HG03103 (cell line): ENCODE measurements around the gene TRAK2.
"Not testable (repeated sequence)": the region's sequence is repeated elsewhere in the genome, so short reads cannot be mapped to it uniquely, and the experiment has no call there.

Source experiments
- ATAC-seq: cut with Tn5 transposase; IDR thresholded peaks from one replicate; pipeline ENCODE4 v1.9.1; 2021; ENCODE audit warnings: low read depth; ENCODE audit not compliant: unreplicated experiment

The TRAK2 gene

DNA sequence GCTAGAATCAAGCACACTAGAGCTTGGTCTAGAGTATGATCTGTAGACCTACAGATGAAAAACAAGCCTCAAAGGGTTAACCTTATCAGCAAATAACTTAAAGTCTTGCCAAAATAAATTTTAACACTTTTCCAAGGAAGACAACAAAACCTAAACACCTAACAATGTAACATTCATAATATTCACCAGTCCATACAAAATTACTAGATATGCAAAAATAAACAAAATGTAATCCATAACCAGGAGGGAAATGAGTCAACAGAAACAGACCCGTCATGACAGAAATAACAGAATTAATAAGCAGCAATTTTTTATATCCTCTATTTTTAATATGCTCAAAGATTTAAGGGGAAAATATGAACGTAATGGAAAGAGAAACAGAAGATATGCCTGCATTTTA is 36.1 kb downstream of the TRAK2 start:
- ATAC-seq, result no peak

DNA sequence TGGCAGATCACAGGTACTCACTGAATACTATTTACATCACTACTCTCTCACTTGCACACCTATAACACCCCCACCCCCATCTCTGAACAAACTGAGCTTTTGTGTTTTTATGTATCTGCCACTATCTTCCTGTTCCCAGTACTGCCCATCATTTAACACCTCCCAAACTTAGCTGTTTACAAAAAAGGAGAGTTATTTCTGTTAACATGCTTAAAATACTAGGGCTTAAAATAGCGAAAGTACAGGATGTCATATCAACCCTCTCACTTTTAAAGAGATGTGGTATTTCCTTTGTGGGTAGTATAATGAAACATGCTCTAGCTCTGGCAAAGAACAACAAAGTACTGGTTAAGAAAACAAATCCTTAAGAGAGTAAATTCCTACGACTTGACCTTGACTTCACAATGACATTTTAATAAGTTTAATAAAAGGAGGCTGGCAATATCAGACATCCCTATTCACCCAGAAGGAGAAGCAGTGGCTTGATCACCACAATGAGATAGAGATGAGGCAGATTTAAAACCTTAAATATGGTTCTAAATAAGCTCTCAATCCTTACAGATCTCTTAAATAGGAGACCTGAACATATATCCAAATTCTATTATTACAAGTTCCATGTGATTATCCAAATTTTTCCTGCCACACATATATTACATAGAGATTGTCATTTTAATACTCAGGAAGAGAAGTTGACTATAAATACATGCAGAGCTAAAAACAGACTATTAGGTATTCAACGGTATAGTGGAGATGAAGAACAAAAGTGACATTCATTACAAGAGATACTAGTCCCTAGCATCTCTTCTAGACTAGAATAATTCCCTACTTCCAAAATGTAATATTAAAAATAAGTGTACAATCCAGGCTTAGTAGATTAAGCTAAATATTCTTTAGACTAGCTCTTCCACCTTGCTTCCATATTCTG is 36.9 kb downstream of the TRAK2 start:
- ATAC-seq, result peak; percentile 82

DNA sequence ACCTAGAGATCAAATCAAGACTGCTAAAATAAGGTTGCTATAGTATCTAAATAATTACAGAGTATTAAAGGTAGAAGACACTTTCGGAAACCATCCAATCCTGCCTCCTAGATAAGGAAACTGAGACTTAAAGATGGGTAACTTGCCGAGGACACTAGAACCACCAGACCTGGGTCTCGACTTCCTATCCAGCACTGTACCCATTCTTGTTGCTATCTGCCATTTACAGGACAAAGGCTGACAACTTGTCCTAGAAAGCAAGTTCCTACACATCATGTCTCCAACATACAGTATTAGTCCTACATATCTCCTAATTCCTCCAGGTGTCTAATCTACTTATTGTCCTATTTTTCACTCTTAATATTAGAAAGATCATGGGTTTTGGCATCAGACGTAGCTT is 37.7 kb downstream of the TRAK2 start:
- no peak for ATAC-seq

DNA sequence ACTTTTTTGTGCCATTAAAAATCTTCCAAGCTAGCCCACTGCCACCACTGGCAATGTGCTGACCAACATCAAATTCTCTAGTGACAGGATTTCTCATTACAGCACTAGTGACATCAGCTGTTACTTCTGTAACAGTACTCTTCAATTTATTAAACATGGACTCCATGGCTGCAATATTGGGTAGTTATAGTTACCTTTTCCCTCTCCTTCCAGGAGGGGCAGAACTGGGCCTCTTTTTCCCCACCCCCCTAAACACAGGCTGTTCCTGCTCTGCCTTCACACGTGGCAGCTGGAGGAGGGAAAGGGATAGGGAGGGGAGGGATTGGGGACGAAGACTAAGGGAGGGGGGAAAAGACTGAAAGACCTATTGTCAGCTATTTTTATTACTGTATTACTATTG is 38.1 kb downstream of the TRAK2 start:
- ATAC-seq, result no peak

DNA sequence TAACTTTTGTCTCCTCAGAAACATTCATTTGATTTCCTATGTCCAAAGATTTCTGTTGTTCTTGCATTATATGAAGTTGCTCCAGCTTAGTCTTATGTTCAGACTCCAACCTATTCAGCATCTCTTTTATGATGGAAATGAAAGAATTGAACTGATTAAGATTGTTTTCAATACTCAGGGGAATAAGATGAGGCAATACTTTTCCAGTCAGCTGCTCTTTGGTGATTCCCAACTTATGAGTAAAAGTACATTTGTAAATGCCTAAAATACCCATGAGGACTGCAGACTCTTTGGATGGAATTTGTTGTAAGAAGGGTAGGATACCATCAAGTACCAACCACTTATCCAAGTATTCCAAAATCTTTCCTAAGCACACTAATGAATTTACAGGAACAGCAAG is 39.8 kb downstream of the TRAK2 start:
- no peak for ATAC-seq

DNA sequence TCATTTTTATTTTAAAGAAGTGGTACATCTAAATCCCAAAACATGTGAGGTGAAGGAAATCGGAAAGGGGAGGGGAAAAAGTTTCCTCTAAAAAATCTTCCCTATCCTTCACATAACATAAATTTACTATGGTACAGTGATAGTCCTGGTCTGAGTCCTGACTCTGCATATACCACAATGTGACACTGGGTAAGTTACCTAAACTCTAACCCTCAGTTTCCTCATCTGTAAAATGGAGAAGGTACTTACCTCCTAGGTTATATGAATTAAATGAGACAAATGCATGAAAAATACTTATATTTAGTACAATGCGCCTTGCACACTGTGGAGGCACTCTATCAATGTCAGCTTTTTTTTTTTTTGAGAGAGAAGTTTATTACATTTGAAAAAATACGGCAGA is 42.3 kb downstream of the TRAK2 start:
- ATAC-seq, result no peak

DNA sequence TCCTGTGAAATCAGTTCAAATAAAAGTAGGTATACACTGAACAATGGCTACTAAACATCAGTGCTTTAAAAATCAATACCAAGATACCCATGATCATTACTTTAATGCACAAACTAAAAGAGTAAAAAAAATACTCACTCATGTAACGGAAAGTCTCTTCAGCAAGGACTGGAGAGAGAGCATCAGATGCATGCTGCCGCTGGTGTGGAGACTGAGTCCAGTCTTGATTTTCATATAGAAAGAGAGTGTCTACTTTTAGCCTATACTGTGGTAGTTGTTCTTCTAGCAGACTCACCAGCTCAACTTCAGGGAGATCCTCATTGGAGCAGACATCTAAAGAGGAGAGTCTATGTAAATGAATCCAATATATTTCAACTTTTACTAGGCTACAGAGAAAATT is 44.0 kb downstream of the TRAK2 start:
- no peak for ATAC-seq

DNA sequence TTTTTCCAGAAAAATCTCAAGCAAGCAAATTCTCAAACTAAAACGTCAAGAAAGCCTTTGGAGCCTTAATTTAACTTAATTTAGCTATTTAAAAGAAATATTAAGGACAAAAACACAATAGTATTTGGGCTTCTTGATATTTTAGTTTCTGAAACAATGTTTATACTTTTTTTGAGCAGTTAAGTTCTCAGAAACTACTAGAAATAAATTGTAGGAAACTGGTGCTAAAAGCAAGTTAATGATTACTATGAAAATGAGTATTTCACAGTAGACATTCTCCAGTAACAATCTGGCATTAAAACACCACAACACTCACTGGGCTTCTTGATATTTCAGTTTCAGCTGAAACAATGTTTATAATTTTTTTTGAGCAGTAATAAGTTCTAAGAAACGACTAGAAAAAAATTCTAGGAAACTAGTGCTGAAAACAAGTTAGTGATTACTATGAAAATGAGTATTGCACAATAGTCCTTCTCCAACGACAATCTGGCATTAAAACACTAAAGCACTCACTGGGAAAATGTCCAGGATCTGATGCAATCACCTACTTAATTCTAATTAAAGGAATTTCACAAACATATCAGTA is 45.1 kb downstream of the TRAK2 start:
- no peak for ATAC-seq

DNA sequence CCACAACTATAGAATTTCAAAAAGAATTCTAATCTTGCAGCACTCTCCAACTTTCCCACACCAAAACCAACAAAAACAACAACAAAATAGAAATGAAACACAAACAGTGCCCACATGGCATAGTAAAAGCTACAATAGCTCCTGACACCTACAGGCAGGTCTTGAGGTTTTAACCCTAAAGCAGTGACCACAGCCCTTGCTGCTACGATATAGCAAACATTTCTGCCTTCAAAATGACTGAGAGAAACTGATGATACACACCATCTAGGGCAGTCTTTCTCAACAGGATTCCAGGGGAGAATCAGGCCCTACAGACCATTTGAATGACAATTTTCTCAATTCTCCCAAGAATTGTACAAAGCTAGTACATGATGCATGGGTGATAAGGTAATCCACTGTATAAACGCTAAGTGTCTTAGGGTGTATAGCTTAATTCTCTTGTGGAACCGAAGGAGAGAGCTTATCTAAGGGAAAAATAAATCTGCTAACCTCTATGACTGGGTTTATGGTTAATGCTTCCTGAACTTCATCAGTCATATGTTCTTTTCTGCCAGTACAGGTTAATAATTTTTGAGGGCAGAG is 46.5 kb downstream of the TRAK2 start:
- ATAC-seq, result no peak

DNA sequence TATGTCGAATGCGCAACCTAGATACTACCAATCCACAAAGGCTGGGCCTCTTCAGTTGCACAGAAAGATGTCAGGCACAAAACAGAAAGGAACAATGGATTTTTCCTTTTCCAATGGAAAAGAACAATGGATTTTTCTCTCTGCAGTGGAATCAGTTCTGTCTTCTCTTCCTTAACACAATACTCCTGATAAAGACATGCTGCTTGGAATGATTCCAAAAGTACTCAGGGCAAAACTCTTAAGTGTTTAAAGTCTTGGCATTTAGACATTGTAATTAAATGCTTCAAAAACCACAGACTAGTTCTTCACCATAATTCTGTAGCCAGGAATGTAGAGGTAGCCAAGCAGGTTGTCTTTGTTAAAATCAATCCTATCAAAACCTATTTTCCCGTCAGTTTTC is 47.4 kb downstream of the TRAK2 start:
- no peak for ATAC-seq

DNA sequence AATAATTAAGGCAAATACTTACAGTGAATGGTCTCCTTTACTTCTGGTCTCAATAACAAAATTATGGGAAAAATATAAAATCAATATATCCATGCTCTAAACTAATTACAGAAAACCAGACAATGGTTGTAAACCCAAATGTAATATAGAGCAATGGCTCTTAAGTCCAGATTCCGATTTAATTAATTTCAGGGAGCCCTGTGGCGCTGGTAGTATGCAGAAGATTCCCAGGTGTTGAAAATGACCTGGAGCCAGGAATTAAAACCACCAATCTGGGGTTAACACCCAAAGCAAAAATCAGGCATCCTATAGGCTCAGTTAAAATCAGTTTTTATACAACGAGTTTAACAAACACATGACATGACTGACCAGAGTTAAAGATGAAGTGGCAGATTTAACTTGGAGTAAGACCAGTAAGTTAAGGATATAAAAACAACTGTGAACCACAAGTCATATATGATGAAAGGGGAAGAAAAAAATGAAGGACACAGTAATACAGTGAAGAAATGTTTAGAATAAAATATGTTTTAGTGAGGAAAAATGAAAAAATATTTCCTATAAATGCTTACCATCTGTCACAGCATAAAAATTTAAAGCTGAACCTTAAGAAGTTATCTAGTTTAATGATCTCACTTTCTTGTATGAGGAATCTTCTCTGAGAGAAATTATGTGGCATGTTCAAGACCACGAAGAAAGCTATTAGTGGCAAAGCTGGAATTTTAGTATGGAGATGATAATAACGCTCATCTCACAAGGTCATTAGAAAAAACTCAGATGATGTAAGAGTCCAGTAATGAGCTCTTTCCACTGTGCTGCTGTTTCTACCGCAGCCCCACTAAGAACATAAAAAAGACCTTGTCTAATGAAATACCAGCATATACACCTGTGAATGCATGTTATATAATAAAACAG is 48.4 kb downstream of the TRAK2 start:
- no peak for ATAC-seq

DNA sequence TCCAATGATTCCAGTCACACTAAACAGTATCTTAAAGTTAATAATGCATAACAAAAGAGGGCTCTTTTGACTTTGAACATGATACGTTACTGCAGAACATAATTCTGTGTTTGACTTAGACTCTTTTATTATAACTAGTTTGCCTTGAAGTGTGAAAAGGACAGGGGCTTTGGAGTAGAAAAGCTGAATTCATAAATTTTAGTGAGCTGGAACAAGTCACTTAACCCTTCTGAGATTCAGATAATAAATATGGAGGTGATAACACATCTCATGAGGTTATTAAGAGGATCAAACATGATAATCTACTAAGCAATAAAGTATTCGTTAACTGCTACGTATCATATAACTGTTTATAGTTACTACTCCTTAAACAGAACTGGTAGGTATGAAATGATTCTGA is 49.4 kb downstream of the TRAK2 start:
- no peak for ATAC-seq

DNA sequence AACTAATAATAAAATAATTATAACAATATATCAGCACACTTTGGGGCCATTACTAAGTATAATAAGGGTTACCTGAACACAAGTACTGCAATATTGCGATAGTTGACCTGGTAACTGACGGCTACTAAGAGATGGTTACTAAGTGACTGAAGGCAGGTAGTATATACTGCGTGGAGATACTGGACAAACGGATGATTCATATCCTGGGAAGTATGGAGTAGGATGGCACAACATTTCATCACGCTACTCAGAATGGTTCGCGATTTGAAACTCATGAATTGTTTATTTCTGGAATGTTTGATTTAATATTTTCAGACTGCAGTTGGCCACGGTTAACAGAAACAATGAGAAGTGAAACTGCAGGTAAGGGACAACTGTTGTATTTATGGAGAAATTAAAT is 54.7 kb downstream of the TRAK2 start:
- ATAC-seq, result no peak

DNA sequence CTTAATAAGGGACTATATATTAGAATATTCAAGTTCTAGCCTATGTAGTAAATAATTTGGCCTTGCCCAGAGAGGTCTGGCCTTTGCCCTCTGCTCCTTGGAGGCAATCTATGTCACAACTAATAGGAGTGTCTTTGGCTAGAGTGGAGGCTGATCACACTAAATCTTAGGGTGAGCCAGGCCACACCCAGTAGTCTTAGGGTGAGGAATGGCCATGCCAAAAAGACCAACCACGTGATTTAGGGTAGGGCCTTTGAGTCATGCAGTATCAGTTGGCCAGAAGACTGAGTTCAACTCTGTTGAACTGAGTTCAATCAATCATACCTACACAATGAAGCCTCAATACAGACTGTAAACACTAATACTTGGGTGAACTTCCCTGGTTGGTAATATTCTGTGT is 68.1 kb downstream of the TRAK2 start:
- ATAC-seq, result no peak

DNA sequence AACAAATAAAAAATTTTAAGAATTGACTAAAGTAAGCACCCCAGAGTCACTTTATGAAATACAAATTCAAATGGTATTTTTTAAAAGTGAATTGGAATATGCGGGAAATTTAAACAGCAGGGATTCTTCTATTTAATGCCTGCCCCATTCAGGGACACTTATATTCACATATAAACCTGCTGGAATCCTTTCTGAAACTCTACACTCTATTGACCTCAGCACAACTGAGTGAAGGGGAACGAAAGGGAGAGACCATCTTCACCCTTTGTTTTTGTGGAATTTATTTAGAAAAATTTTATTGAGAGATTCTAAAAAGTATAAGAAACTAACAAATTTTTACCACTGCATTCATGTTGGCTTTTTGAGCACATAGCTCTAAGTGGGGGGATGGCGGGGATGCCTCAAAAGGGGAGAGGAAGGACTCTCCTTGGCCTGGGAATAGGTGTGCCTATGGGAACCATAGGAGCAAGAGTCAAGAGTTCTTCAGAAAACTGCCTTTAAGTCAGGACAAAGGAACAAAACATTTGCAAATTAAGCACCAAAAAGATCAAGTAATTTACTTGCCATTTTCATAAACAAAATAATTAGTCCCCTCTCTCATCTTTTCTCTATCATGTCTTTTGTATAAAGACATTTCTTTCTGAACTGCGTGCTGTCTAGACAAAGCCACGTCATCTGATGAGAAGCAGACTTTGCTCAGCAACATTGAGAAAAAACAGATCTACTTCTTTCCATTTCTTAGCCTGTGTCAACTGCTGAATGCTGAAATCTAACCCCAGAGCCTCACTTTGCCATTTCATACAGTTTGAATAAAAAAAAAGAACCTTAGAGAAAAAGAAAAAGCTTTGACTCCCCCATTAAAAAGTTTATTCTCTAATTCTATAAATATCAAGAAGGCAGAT is 72.5 kb downstream of the TRAK2 start:
- ATAC-seq, result no peak

DNA sequence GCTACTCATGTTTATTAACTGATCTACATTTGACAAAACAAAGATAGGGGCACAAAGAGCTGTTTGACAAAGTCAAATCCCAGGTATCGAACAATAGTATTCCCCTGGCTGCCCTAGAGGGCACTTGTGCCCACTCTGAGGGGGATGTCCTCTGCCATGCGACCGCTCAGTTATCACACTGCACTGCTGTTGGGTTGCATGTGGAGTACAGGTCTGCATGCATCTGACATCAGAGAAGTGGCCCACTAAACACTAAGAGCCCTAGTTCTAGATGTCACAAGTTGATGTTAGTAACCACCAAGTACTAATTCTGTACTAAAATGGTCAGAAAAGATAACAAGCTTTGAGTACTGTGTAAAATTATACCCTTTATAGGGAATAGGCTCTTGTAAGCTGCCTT is 74.0 kb downstream of the TRAK2 start:
- ATAC-seq, result no peak

DNA sequence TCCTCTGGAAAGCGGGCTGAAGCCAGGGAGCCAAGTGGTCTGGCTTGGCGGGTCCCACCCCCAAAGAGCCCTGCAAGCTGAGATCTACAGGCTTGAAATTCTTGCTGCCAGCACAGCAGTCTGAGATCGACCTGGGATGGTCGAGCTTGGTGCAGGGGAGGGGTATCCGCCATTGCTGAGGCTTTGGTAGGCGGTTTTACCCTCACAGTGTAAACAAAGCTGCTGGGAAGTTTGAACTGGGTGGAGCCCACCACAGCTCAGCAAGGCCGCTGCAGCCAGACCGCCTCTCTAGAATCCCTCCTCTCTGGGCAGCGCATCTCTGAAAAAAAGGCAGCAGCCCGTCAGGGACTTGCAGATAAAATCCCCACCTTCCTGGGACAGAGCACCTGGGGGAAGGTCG is 81.5 kb downstream of the TRAK2 start:
- no peak for ATAC-seq

DNA sequence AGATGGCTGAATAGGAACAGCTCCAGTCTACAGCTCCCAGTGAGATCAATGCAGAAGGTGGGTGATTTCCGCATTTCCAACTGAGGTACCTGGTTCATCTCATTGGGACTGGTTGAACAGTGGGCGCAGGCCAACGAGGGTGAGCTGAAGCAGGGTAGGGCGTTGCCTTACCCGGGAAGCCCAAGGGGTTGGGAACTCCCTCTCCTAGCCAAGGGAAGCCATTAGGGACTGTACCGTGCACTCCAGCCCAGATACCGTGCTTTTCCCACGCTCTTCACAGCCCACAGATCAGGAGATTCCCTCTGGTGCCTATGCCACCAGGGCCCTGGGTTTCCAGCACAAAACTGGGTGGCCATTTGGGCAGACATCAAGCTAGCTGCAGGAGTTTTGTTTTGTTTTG is 81.9 kb downstream of the TRAK2 start:
- ATAC-seq, result not testable (repeated sequence)

DNA sequence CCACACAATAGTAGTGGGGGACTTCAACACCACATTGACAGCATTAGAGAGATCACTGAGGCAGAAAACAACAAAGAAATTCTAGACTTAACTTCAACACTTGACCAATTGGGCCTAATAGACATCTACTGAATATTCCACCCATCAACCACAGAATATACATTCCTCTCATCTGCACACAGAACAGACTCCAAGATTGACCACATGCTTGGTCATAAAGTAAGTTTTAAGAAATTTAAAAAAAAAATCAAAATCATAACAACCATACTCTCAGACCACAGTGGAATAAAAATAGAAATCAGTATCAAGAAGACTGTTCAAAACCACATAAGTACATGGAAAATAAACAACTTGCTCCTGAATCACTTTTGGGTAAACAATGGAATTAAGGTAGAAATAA is 85.1 kb downstream of the TRAK2 start:
- ATAC-seq, result no peak
